COLO668 (cell line): Measurements from ENCODE around the gene DNAJB8.

Experiments
- DNase-seq: peaks from one replicate; lab custom pipeline; 2025; ENCODE audit not compliant: unreplicated experiment; lab: John Stamatoyannopoulos, UW

DNAJB8 gene

GRCh38 chr3:128427872-128428822 lies 38.5 kb downstream of the DNAJB8 start:
- no peak for DNase-seq

DNA sequence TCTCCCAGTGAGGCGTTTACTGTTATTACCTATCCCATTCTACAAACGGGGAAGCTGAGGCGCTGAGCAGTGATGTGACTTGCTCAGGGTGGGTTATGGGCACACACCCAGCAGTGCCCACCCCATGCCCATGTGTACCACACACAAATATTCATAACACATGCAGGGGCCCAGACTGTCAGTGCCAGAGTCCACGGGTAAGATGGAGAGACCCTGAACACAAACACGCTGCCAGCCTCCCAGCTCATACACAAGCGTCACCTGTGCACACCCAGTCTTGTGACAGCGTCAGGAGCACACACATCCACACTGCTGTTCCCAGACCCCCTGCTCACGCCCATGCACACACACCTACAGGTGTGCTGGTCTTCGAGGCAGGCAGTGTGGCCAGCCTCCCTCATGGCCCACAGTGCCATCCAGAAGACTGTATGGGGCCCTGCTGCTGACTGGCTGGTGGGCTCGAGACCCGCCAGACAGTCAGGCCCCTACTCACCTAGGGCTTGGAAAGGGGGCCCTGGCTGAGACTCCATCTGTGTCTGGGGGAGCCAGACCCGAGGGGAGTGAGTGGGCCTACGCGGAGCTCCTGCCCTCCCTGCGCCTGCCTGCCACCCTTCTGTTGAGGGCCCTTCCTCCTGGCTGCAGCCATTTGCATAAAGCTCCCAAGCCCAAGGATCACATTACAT lies 39.4 kb downstream of the DNAJB8 start:
- no peak for DNase-seq

DNA sequence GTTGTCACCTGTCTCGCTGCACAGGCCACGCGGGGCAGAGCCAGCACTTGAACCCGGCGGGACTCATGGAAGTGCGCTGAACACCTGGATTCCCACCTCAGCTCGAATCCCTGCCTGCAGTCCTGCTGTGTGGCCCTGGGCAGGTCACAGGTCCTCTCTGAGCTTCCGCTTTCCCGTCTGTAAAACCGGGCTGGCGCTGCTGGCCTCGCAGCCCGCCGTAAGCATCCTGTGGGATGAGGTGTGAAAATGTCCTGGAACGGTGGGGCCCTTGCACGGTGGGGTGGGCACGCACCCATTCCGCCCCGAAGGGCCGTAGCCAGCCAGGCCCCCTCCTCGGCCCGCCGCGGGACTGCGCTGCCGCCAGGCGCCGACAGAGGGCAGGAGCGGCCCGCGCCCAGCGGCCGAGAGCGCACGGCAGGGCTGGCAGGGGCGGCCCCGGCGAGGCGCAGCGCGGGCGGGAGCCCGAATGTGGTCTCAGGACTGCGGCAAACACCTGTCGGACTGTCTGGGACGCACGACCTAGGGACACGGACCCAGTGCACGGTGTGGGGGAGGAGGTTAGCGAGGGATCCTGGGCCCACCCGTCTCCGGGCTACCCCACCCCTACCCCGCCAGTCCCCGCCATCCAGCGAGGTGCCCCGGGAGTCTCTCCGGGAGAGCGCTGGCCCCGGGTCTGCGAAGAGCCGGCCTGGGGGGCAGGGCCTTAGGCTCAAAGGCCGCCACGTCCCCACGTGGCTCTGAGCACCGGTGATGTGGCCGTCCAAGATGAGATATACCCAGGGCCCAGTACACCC lies 40.4 kb downstream of the DNAJB8 start:
- DNase-seq = peak; percentile 52

DNA sequence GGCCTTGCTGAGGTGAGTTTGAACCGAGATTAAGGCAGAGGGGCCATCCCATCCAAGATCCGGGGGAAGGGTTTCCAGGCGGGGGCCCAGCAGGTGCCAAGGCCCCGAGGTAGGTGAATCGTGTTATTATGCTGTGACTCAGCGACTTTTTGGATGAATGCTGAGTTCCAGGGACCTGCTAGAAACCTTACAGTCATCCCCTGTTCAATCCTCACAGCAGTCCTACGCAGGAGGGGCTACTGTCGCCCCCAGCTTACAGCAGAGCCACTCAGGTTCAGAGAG lies 40.9 kb downstream of the DNAJB8 start:
- no peak for DNase-seq

GRCh38 chr3:128425142-128425845 lies 41.4 kb downstream of the DNAJB8 start:
- no peak for DNase-seq

DNA sequence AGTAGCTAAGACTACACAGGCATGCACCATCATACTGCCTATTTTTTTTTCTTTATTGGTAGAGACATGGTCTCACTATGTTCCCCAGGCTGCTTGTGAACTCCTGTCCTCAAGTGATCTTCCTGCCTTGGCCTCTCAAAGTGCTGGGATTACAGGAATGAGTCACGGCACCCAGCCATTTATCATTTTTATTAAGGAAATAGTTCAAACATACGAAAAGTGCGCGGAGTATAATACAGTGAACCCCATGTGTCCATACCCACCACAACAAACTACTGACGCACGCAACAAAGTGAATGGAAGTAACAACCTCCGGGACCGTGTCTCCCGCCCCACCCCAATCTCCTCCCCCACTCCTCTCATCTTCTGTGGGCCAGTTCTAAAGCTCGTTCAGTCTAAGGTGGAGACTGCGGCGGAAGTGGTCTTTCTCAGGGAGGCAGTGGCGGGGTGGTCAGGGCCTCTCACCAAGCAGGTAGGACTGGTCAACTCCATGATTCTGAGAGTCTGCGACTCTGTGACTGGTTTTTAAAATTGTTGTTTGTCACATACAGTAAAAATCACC lies 42.1 kb downstream of the DNAJB8 start:
- no peak for DNase-seq

- DNase-seq = no peak
Observed at GRCh38 chr3:128423525-128424147, 43.1 kb downstream of the DNAJB8 start.

DNA sequence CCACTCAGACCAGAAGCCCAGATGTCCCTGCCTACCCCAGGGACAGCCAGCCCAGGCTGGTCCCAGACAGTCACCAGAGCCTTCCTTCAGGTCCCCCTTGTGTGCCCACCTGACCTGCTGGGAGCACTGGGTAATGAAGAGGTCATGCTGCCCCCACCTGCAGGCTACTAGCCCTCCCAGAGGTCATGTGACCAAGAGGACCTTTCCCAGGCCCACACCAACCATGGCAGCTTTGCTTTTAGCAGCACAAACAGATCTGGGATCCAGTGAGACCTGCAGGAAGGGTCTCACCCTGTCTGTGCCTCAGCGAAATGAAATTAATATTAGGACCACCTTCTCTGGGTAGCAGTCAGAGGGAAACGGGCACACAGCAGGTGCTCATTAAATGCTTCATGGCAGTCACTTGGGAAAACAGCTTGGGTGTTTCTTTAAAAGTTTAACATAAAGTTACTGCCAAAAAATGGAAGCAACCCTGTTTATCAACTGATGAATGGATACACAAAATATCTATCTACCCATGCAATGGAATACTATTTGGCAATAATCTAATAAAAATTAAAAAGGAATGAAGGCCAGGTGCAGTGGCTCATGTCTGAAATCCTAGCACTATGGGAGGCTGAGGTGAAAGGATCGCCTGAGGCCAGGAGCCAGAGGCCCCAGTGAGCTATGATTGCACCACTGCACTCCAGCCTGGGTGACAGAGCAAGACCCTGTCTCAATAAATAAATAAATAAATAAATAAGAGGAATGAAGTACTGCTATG lies 43.7 kb downstream of the DNAJB8 start:
- DNase-seq = no peak

DNA sequence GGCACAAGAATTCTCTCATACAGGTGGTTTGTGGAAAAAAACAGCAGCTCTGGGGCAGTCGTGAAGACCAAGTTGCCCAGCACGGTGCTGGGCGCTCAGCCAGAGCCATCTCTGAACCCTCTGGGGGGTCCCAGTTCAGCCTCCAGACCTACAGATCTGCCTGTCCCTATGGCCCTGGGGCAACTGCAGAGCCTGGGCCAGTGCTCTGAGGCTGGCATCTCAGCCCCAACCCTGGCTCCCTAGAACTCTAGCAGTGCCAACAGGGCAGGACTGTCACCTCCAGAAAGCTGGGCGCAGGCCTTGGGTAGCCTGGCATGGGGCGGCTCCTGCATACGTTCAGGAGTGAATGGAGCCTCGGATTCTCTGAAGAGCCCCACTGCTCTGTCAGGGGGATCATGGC lies 44.7 kb downstream of the DNAJB8 start:
- DNase-seq = no peak

GRCh38 chr3:128421439-128421836 lies 45.3 kb downstream of the DNAJB8 start:
- no peak for DNase-seq

GRCh38 chr3:128420720-128421438 lies 45.8 kb downstream of the DNAJB8 start:
- DNase-seq = no peak

- no peak for DNase-seq
Observed at GRCh38 chr3:128420289-128420688, 46.4 kb downstream of the DNAJB8 start.

GRCh38 chr3:128419311-128419710 lies 47.4 kb downstream of the DNAJB8 start:
- no peak for DNase-seq

DNA sequence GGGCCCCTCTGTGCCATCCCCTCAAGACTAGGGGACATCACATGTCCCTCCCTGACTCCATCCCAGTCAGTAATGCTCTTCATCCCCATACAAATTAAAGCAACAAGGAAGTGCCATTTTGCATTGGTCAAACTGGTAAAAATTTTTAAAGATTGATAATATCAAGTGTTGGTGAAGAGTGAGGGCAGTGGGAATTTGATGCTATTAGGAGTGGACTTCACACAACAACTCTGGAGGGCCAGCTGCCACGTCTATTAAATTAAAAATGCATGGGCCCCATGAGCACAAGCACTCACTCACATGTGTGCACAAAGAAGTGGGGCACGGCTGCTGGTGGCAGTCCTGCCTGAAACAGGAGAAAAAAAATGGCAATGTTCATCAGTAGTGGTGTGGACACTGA lies 47.8 kb downstream of the DNAJB8 start:
- DNase-seq = no peak

GRCh38 chr3:128416578-128417211 lies 50.0 kb downstream of the DNAJB8 start:
- DNase-seq = no peak

DNA sequence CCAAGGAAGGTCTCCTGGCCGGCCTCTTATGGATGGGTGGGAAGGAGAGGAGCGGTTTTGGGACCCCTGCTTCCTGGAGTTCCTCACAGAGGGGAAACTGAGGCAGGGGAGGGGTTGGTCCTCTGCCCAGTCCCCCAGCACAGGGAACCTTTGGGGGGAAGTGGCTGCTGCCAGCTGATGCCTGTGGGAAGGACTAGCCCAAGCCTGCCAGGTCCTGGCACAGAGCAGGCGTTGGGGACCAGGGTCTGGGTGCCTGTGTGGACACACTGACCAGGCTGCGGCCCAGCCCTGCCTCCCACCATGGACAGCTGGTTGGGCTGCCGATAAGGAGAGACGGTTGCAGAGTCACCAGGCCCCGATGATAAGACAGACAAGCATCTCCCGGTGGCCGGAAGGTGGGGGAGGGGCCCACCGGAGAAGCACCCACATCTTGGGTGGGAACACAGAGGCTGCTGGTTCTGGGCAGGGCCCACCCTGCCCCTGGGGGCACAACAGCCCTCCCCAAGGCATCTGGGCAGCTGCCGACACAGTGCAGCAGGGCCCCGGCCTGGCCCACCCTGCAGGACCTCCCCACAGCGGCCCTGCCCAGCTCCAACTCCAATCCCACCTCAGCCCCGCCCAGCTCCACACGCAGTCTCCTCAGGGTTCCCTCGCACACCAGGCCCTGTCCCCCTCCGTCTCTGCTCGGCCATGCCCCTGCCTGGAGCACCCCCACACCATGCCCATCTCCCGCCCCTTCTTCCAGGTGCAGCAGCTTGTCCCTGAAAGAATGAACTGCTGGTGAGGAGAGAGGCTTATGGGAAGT lies 50.7 kb downstream of the DNAJB8 start:
- DNase-seq = no peak

DNA sequence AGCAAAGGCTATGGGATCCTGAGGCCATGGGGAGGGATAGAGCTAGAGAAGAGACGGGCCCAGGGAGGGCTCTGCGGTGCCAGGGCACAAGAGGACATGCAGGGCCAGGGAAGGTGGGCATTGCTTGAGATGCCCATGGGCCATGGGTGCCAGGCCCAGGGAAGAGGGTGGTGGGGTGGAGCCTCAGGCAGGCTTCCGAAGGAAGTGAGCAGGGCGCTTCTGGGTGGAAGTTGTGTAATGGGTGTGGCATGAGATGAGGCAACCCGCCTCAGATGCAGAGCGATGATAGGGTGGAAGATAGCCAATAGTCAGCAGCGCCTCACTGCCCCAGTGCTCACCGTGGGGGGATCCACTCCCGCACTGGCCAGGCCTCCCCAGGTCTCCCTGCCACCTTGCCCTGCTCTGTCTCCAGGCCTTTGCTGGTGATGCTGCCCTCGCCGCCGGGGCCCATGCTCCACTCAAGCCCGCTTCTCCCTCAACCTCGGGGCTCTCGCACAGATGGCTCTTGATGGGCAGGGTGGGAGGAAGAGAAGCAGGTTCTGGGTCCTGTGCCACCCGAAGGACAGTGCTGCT lies 51.4 kb downstream of the DNAJB8 start:
- DNase-seq = no peak
